ENCODE data around the gene ZNF519. TPM values are rescaled to one million over a fixed set of nuclear protein-coding genes. Genes with fewer than 3 reads are reported as not detected.

ZNF519 gene
- total and polyA plus RNA-seq, 4 donors = 12.7 to 19.2 (median 15.0) TPM

- H3K27me3 ChIP-seq (ENCODE audit: control insufficient read depth, insufficient read depth, low read length) = no peaks in the 10 kb centered on the region
- no peak for DNase-seq (ENCODE audit: low read depth in 4 of 6, low spot score in 6 of 6)
These were observed 57.0 kb downstream of the ZNF519 start for GRCh38 chr18:14075196-14075595.

GRCh38 chr18:14074187-14074586 is 58.0 kb downstream of the ZNF519 start:
- H3K9me3 ChIP-seq (ENCODE audit: control insufficient read depth, insufficient read depth, low read length) = peaks cover 2% of the 10 kb centered on the region
- no peak overlapping the region for H3K4me3 ChIP-seq (ENCODE audit: low read depth, low read length)
- H3K27ac ChIP-seq (ENCODE audit: low read depth, low read length) = no peak overlapping the region
- no peaks in the 10 kb centered on the region for H3K4me1 ChIP-seq (ENCODE audit: control insufficient read depth, insufficient read depth, low read length)
- 98% methylated on average over 3 of the region's 5 CpGs for WGBS (ENCODE audit: insufficient coverage)
- H3K36me3 ChIP-seq (ENCODE audit: control insufficient read depth, insufficient read depth, low read length) = peaks cover 3% of the 10 kb centered on the region
- no peaks in the 10 kb centered on the region for H3K27me3 ChIP-seq (ENCODE audit: control insufficient read depth, insufficient read depth, low read length)
- no peak for DNase-seq (ENCODE audit: low read depth in 4 of 6, low spot score in 6 of 6)

More at GRCh38 chr18:14075196-14075595, 57.0 kb downstream of the ZNF519 start:
- H3K4me3 ChIP-seq (ENCODE audit: low read depth, low read length) = no peak overlapping the region
- peaks cover 2% of the 10 kb centered on the region for H3K9me3 ChIP-seq (ENCODE audit: control insufficient read depth, insufficient read depth, low read length)
- H3K27ac ChIP-seq (ENCODE audit: low read depth, low read length) = no peak overlapping the region
- peaks cover 3% of the 10 kb centered on the region for H3K36me3 ChIP-seq (ENCODE audit: control insufficient read depth, insufficient read depth, low read length)
- H3K4me1 ChIP-seq (ENCODE audit: control insufficient read depth, insufficient read depth, low read length) = no peaks in the 10 kb centered on the region
- WGBS (ENCODE audit: insufficient coverage) = 100% methylated on average over 2 of the region's 3 CpGs

GRCh38 chr18:14053661-14054060 is 78.6 kb downstream of the ZNF519 start:
- H3K9me3 ChIP-seq (ENCODE audit: control insufficient read depth, insufficient read depth, low read length) = peaks cover 2% of the 10 kb centered on the region
- no peaks in the 10 kb centered on the region for H3K36me3 ChIP-seq (ENCODE audit: control insufficient read depth, insufficient read depth, low read length)
- DNase-seq (ENCODE audit: low read depth in 4 of 6, low spot score in 6 of 6) = no peak
- no peak overlapping the region for H3K27ac ChIP-seq (ENCODE audit: low read depth, low read length)
- 85% methylated on average over 3 of the region's 4 CpGs for WGBS (ENCODE audit: insufficient coverage)
- H3K4me1 ChIP-seq (ENCODE audit: control insufficient read depth, insufficient read depth, low read length) = no peaks in the 10 kb centered on the region
- H3K27me3 ChIP-seq (ENCODE audit: control insufficient read depth, insufficient read depth, low read length) = no peaks in the 10 kb centered on the region
- H3K4me3 ChIP-seq (ENCODE audit: low read depth, low read length) = no peak overlapping the region

Other genes with a start within 250 kb of the ZNF519 start
- gene MC2R, start 216.9 kb downstream of the ZNF519 start, total RNA-seq = not detected
- not detected for gene MC2R, start 216.9 kb downstream of the ZNF519 start, polyA plus RNA-seq (ENCODE audit: insufficient read length in 2 of 2)

Measured in spinal cord (tissue), 10 donors.